Endothelial cell of umbilical vein (primary cell): ENCODE results near the gene TBX5. TPM values are rescaled to one million over a fixed set of nuclear protein-coding genes. Genes with fewer than 3 reads are reported as not detected.

ENCODE experiments used
- BruUV-seq: library from RNA; stranded (reverse); fragments of 400-500 nt; replicated peaks from 2 replicates; lab custom pipeline; 2021; lab: Mats Ljungman, UMichigan
- CTCF ChIA-PET: fragments of 300-600, 350-600 bp; sonication (Branson Sonifier 250); formaldehyde crosslinking; loops from one replicate; lab custom pipeline; 2021; ENCODE audit warnings: antibody characterized with exemption, inconsistent platforms; lab: Charles Lee
- POLR2A ChIA-PET: fragments of 300-600, 350-600 bp; sonication (Branson Sonifier 250); formaldehyde crosslinking; loops from one replicate; lab custom pipeline; 2021; ENCODE audit warnings: antibody characterized with exemption, inconsistent platforms; lab: Charles Lee
- DNase-seq: peaks from one replicate; pipeline ENCODE4 v3.0.0-alpha.2; 2011; ENCODE audit warnings: low read depth, low spot score
- FAIRE-seq: peaks from 2 replicates; lab custom pipeline; 2011; peaks lifted over from hg19 to GRCh38; lab: Jason Lieb, UNC
- H2AFZ ChIP-seq: 2 replicates; pipeline ENCODE4 v1.6.0; 2012; ENCODE audit warnings: low read depth, low read length, control low read depth, inconsistent platforms
- H3K27ac ChIP-seq: 2 replicates; pipeline ENCODE4 v1.5.1; 2011; ENCODE audit warnings: low read depth, mild to moderate bottlenecking, control low read depth, low read length, moderate library complexity; ENCODE audit not compliant: insufficient read depth
- H3K27me3 ChIP-seq, 2 experiments: 2 replicates each; pipeline versions ENCODE4 v1.6.0 to v1.6.1; 2011; ENCODE audit warnings: low read length in 2 of 2, mixed read lengths in 1 of 2; ENCODE audit not compliant: control insufficient read depth in 2 of 2, insufficient read depth in 2 of 2
- H3K36me3 ChIP-seq, 2 experiments: 2 replicates in 1 of 2; 3 replicates in 1 of 2; pipeline ENCODE4 v1.5.1; 2011; ENCODE audit warnings: low read length in 2 of 2, mild to moderate bottlenecking in 1 of 2, moderate library complexity in 1 of 2; ENCODE audit not compliant: control insufficient read depth in 2 of 2, insufficient read depth in 2 of 2; ENCODE audit errors: extremely low read depth in 1 of 2
- H3K4me1 ChIP-seq: 3 replicates; pipeline ENCODE4 v1.5.1; 2011; ENCODE audit warnings: mild to moderate bottlenecking, low read length; ENCODE audit not compliant: control insufficient read depth, insufficient read depth; ENCODE audit errors: extremely low read depth
- H3K4me2 ChIP-seq: 2 replicates; pipeline ENCODE4 v1.6.1; 2011; ENCODE audit warnings: low read length, control low read depth, mixed read lengths; ENCODE audit not compliant: insufficient read depth
- H3K4me3 ChIP-seq, 3 experiments: fragments of 200-600 bp in 1 of 3; sonication (generic), shearing (Covaris generic) in 1 of 3; replicated peaks in 1 of 3; 2 replicates each; pipeline ENCODE4 v1.5.1; 2011 to 2016; ENCODE audit warnings: control low read depth in 3 of 3, low read length in 3 of 3, mild to moderate bottlenecking in 2 of 3, inconsistent platforms in 1 of 3, low read depth in 1 of 3, moderate library complexity in 1 of 3; ENCODE audit not compliant: insufficient read depth in 1 of 3
- H3K79me2 ChIP-seq: 2 replicates; pipeline ENCODE4 v1.6.0; 2012; ENCODE audit warnings: low read length, inconsistent platforms; ENCODE audit not compliant: control insufficient read depth, insufficient read depth
- H3K9ac ChIP-seq: replicated peaks from 2 replicates; pipeline ENCODE3; 2011; ENCODE audit warnings: low read length, control low read depth; ENCODE audit not compliant: insufficient read depth; ENCODE audit errors: extremely low read depth
- H3K9me1 ChIP-seq: replicated peaks from 3 replicates; pipeline ENCODE4 v1.6.0; 2011; ENCODE audit warnings: mild to moderate bottlenecking, low read length; ENCODE audit not compliant: control insufficient read depth, insufficient read depth; ENCODE audit errors: extremely low read depth
- H3K9me3 ChIP-seq: replicated peaks from 2 replicates; pipeline ENCODE4 v1.5.1; 2012; ENCODE audit warnings: low read length, inconsistent platforms; ENCODE audit not compliant: control insufficient read depth, insufficient read depth
- H4K20me1 ChIP-seq: replicated peaks from 2 replicates; pipeline ENCODE3; 2011; ENCODE audit warnings: mild to moderate bottlenecking, low read length; ENCODE audit not compliant: control insufficient read depth, insufficient read depth; ENCODE audit errors: extremely low read depth
- EZH2 ChIP-seq: IDR thresholded peaks from 2 replicates; pipeline ENCODE4 v1.6.1; 2012; ENCODE audit warnings: borderline replicate concordance, low read depth, mild to moderate bottlenecking, moderate library complexity, low read length, inconsistent platforms; ENCODE audit not compliant: severe bottlenecking
- FOS ChIP-seq: IDR thresholded peaks from 2 replicates; pipeline ENCODE4 v1.6.1; 2011; ENCODE audit warnings: mild to moderate bottlenecking, low read length, moderate library complexity, borderline replicate concordance; ENCODE audit not compliant: insufficient read depth
- GATA2 ChIP-seq: IDR thresholded peaks from 2 replicates; pipeline ENCODE4 v1.7.0; 2011; ENCODE audit warnings: low read depth, mild to moderate bottlenecking, moderate library complexity, mixed read lengths, low read length; ENCODE audit not compliant: insufficient read length, insufficient read depth
- JUN ChIP-seq: IDR thresholded peaks from 2 replicates; pipeline ENCODE4 v1.6.1; 2011; ENCODE audit warnings: borderline replicate concordance, low read depth; ENCODE audit not compliant: insufficient read length, insufficient read depth
- MYC ChIP-seq: IDR thresholded peaks from one replicate; pipeline ENCODE4 v1.6.1; 2011; ENCODE audit warnings: mild to moderate bottlenecking, low read depth, low read length
- POLR2A ChIP-seq: IDR thresholded peaks from 2 replicates; pipeline ENCODE4 v1.6.1; 2012; ENCODE audit warnings: low read depth, mild to moderate bottlenecking, control low read depth, low read length
- POLR2AphosphoS5 ChIP-seq: IDR thresholded peaks from 2 replicates; pipeline ENCODE4 v1.6.1; 2012; ENCODE audit warnings: low read depth, mild to moderate bottlenecking, control low read depth, low read length, moderate library complexity; ENCODE audit not compliant: insufficient read depth
- dilution Hi-C: fragments of 300-500 bp; cut with MboI; formaldehyde crosslinking; loops from one replicate; pipeline ENCODE4 v1.15.0; 2019; ENCODE audit warnings: low sequenced_read_pairs; ENCODE audit not compliant: extremely low pct_ligation_motif_present
- intact Hi-C: fragments of 100-400 bp; cut with micrococcal nuclease; formaldehyde crosslinking; loops from one replicate; pipeline ENCODE4 v1.10.0; 2022
- polyA plus RNA-seq, 4 experiments: library from polyadenylated mRNA; depleted of rRNA in 3 of 4; stranded (reverse) in 3 of 4; unstranded in 1 of 4; fragments of >200 nt; gene quantifications; 2 replicates each; pipeline versions ENCODE4 v1.2.1 to v1.2.3, GENCODE V29; 2011 to 2012; ENCODE audit warnings: missing spikeins in 1 of 4
- total RNA-seq: library from RNA; stranded (reverse); gene quantifications from 2 replicates; pipeline ENCODE4 v1.2.3, GENCODE V29; 2021
- TF ChIP-seq, protein P1 (sequence below): IDR thresholded peaks from 2 replicates; pipeline ENCODE4 v1.6.1; 2011; ENCODE audit not compliant: insufficient read depth, insufficient read length
- TF ChIP-seq, protein P2 (sequence below), 2 donors: IDR thresholded peaks; 1 replicate in 1 of 2; 2 replicates in 1 of 2; pipeline ENCODE4 v1.5.1; 2011; ENCODE audit warnings: low read length in 2 of 2, mild to moderate bottlenecking in 2 of 2, moderate library complexity in 2 of 2, control low read depth in 1 of 2, inconsistent platforms in 1 of 2, low read depth in 1 of 2; ENCODE audit not compliant: insufficient read depth in 1 of 2; ENCODE audit errors: extremely low read depth in 1 of 2

Gene TBX5
- total and polyA plus RNA-seq, 2 donors (not counting 3 experiments of a cell fraction or from before 2014, with no cell fraction given), result not detected

DNA sequence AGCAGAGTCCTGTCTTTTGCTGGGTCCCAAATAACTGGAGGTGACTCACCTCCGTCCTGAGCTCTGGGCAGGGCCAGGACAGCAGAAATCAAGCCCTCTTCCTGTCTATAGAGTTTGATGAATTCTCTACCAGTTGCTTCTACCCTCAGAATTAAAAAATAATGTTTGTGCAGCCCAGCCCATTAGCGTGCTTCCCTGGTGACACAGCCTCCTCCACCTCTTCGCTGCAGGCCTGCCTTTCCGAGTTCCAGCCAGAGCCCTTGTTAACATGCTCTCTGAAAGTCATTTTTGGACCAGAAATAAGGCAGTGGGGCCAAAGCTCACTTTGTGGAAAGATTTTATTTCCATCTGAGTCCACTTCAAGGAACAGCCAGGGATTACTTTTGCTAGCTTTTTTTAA lies 94.0 kb downstream of the TBX5 start:
- no peaks in the 10 kb centered on the region for H3K27me3 ChIP-seq
- no peak overlapping the region for H3K4me2 ChIP-seq
- H3K9me1 ChIP-seq, result no peaks in the 10 kb centered on the region
- BruUV-seq, result no TSS peak
- H3K79me2 ChIP-seq, result no peaks in the 10 kb centered on the region
- intact Hi-C loops, result no loop called here
- ChIA-PET POLR2A (no interaction called here), CTCF (no interaction called here)
- TF ChIP-seq, protein P1, sequence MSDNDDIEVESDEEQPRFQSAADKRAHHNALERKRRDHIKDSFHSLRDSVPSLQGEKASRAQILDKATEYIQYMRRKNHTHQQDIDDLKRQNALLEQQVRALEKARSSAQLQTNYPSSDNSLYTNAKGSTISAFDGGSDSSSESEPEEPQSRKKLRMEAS, result no peak
- H3K4me1 ChIP-seq, result no peaks in the 10 kb centered on the region
- no peaks in the 10 kb centered on the region for H3K36me3 ChIP-seq
- dilution Hi-C loops, result no loop called here
- DNase-seq (no peak), FAIRE-seq (no peak)
- no peak overlapping the region for H3K4me3 ChIP-seq
- no peak overlapping the region for H3K9ac ChIP-seq
- no peak overlapping the region for H3K27ac ChIP-seq
- no peaks in the 10 kb centered on the region for H4K20me1 ChIP-seq
- no peak overlapping the region for H2AFZ ChIP-seq
- H3K9me3 ChIP-seq, result peaks cover 8% of the 10 kb centered on the region

DNA sequence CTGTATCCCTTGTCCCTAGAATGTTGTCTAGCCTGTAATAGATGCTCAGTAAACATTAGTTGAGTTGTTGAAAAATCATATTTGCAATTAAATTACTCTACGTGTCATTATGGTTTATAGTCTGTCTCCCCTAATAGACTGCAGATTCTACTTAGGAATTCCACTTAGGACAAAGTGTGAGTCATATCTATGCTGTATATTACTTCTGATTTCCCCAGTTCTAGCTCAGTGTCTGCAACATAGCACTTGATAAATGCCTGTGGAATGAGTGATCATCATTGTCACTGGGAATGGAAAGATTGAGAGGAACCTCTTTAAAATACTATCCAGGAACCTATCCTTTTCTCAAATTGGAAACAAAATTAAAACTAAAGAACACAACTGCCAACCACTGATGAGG lies 99.3 kb downstream of the TBX5 start:
- H3K9me1 ChIP-seq, result no peaks in the 10 kb centered on the region
- CTCF ChIA-PET, result no interaction called here
- H3K36me3 ChIP-seq, result no peaks in the 10 kb centered on the region
- H3K79me2 ChIP-seq, result no peaks in the 10 kb centered on the region
- TF ChIP-seq POLR2A, result no peak
- TF ChIP-seq JUN, result no peak
- TF ChIP-seq MYC, result no peak
- TF ChIP-seq, protein P1, result no peak
- no peak for TF ChIP-seq POLR2AphosphoS5
- no peak for TF ChIP-seq EZH2
- no peak for TF ChIP-seq GATA2
- no peak for TF ChIP-seq FOS
- TF ChIP-seq, protein P2, sequence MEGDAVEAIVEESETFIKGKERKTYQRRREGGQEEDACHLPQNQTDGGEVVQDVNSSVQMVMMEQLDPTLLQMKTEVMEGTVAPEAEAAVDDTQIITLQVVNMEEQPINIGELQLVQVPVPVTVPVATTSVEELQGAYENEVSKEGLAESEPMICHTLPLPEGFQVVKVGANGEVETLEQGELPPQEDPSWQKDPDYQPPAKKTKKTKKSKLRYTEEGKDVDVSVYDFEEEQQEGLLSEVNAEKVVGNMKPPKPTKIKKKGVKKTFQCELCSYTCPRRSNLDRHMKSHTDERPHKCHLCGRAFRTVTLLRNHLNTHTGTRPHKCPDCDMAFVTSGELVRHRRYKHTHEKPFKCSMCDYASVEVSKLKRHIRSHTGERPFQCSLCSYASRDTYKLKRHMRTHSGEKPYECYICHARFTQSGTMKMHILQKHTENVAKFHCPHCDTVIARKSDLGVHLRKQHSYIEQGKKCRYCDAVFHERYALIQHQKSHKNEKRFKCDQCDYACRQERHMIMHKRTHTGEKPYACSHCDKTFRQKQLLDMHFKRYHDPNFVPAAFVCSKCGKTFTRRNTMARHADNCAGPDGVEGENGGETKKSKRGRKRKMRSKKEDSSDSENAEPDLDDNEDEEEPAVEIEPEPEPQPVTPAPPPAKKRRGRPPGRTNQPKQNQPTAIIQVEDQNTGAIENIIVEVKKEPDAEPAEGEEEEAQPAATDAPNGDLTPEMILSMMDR (IDR thresholded peaks at IDR 0.05; ENCODE audit: extremely low read depth in 1 of 2, insufficient read depth in 1 of 2, low read depth in 1 of 2, low read length in 2 of 2), result no peak
- no peaks in the 10 kb centered on the region for H3K27me3 ChIP-seq
- no peak overlapping the region for H3K27ac ChIP-seq
- intact Hi-C loops, result no loop called here
- no peak overlapping the region for H2AFZ ChIP-seq
- H3K4me3 ChIP-seq, result no peak overlapping the region
- DNase-seq (no peak), FAIRE-seq (no peak)
- no peak overlapping the region for H3K9ac ChIP-seq
- POLR2A ChIA-PET, result no interaction called here
- dilution Hi-C loops, result no loop called here
- H3K9me3 ChIP-seq, result peaks cover 8% of the 10 kb centered on the region
- BruUV-seq, result no TSS peak
- no peaks in the 10 kb centered on the region for H4K20me1 ChIP-seq
- H3K4me2 ChIP-seq, result no peak overlapping the region
- H3K4me1 ChIP-seq, result no peaks in the 10 kb centered on the region
